ENCODE results near the gene PLXNA4. TPM values are rescaled to one million over a fixed set of nuclear protein-coding genes. Genes with fewer than 3 reads are reported as not detected.

PLXNA4 gene
- total and polyA plus RNA-seq, 2 experiments from 2014 or later, result 7.3 to 33.3 TPM

DNA sequence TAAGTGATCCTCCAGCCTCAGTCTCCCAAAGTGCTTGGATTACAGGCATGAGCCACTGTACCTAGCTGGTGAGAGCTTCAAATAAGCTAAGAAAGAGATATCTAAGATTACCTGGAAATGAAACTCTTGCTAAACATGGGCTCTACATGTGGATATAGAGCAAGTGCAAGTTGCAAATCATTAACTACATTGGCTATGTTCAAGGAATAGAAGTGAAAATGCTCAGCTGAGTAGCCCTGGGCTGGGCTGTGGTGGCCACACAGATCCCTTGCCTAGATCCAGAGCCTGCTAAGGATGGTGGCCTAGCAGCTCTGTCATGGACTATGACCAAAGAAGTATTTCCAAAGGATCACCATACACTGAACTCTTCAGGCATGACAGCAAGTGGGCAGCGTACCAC, 209.3 kb downstream of the PLXNA4 start:
- H3K27ac ChIP-seq, result no peak overlapping the region
- TF ChIP-seq, protein P1, sequence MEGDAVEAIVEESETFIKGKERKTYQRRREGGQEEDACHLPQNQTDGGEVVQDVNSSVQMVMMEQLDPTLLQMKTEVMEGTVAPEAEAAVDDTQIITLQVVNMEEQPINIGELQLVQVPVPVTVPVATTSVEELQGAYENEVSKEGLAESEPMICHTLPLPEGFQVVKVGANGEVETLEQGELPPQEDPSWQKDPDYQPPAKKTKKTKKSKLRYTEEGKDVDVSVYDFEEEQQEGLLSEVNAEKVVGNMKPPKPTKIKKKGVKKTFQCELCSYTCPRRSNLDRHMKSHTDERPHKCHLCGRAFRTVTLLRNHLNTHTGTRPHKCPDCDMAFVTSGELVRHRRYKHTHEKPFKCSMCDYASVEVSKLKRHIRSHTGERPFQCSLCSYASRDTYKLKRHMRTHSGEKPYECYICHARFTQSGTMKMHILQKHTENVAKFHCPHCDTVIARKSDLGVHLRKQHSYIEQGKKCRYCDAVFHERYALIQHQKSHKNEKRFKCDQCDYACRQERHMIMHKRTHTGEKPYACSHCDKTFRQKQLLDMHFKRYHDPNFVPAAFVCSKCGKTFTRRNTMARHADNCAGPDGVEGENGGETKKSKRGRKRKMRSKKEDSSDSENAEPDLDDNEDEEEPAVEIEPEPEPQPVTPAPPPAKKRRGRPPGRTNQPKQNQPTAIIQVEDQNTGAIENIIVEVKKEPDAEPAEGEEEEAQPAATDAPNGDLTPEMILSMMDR (IDR thresholded peaks at IDR 0.05; ENCODE audit: low read depth, low read length), result no peak

DNA sequence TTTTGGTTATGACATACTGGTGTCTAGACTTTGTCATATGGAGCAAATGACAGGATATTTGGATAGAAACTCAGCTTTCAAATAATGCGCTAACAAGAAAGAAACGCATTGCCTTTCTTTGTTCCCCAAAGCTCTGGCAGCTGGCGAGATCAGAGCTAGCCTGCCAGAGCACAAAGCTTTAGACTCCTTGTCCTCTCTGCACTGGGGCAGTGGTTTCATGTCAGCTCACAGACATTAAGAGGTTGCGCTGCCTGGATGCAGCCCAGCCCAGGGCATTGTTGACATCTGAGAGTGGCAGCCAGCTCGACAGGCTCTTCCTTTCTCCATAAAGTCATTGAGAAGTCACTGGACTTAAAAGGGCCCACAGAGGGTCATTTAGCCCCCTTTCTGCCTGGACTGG, 212.0 kb downstream of the PLXNA4 start:
- Histone ChIP-seq H3K27me3 (no peaks in the 10 kb centered on the region), H3K4me3 (no peak overlapping the region), H3K36me3 (no peaks in the 10 kb centered on the region), H3K9me3 (ENCODE audit: low read depth) (no peaks in the 10 kb centered on the region), H3K27ac (no peak overlapping the region), H3K4me1 (ENCODE audit: low read depth) (peaks cover 7% of the 10 kb centered on the region)
- no peak for DNase-seq (ENCODE audit: low read depth in 1 of 2, low spot score in 1 of 2)
- TF ChIP-seq, protein P1 (IDR thresholded peaks at IDR 0.05; ENCODE audit: low read depth, low read length), result no peak

More for the DNA sequence above, 209.3 kb downstream of the PLXNA4 start:
- no peaks in the 10 kb centered on the region for H3K27me3 ChIP-seq
- peaks cover 16% of the 10 kb centered on the region for H3K4me1 ChIP-seq (ENCODE audit: low read depth)
- DNase-seq (ENCODE audit: low read depth in 1 of 2, low spot score in 1 of 2), result no peak
- H3K9me3 ChIP-seq (ENCODE audit: low read depth), result no peaks in the 10 kb centered on the region
- H3K4me3 ChIP-seq, result no peak overlapping the region
- H3K36me3 ChIP-seq, result no peaks in the 10 kb centered on the region

DNA sequence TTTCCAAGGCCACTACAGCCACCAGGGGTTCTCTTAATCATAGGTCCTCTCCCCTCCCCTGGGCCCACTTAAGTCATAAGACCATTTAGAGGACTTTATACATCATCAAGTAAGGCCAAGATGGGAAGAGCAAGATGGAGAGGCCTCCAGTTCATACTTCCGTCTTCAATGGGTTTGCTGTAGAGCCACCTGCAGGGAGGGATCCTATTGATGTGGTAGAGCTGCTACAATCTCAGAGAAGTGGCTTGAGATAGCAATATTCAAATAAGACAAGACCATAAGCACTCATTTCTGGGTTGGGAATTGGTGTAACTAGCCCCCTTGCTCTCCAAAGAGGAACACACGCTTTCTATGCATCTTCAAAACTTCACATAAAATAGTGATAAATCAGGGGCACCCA, 214.2 kb downstream of the PLXNA4 start:
- H3K4me1 ChIP-seq (ENCODE audit: low read depth), result no peaks in the 10 kb centered on the region
- no peaks in the 10 kb centered on the region for H3K9me3 ChIP-seq (ENCODE audit: low read depth)
- H3K36me3 ChIP-seq, result no peaks in the 10 kb centered on the region
- no peak overlapping the region for H3K4me3 ChIP-seq
- no peak for DNase-seq (ENCODE audit: low read depth in 1 of 2, low spot score in 1 of 2)
- no peaks in the 10 kb centered on the region for H3K27me3 ChIP-seq
- H3K27ac ChIP-seq, result no peak overlapping the region
- TF ChIP-seq, protein P1 (IDR thresholded peaks at IDR 0.05; ENCODE audit: low read depth, low read length), result no peak

DNA sequence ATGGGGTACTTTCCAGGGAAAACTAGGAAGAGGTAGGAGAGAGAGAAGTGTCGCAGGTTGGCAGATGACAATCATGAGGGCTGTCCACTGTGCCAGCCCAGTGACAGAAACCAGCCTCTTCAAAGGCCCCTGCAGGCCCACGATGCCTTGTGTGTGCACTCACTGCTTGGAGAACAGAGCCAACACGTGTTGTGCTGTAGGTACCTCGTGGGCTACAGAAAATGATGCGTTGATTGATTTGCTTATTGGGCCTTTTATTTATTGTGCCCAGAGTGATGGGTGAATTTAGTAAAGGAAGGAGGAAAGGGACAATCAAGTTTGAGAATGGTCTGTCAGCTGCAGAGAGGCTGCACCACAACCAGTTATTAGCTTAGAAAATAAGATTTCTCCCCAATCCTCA, 215.1 kb downstream of the PLXNA4 start:
- Histone ChIP-seq H3K36me3 (no peaks in the 10 kb centered on the region), H3K27me3 (peaks cover 7% of the 10 kb centered on the region), H3K4me1 (ENCODE audit: low read depth) (no peaks in the 10 kb centered on the region), H3K4me3 (no peak overlapping the region), H3K9me3 (ENCODE audit: low read depth) (no peaks in the 10 kb centered on the region), H3K27ac (no peak overlapping the region)
- TF ChIP-seq, protein P1 (IDR thresholded peaks at IDR 0.05; ENCODE audit: low read depth, low read length), result no peak
- no peak for DNase-seq (ENCODE audit: low read depth in 1 of 2, low spot score in 1 of 2)

DNA sequence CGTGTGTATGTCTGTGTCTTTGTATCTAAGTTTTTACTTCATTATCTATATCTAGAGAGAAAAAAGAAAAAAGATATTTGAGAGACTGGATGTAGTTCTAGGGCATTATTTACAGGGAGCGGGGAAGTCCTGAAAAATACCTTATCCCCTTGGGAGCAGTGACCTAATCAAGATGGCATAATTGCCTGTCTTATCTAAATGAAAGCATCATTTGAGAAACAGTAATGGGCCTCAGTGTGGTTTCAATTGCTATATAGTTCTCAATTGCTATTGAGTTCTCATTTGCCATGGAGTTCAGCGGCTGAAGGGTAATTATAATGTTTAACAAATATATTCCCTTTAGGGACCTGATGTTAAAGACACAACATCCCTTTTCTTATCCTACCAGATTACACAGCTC, 216.5 kb downstream of the PLXNA4 start:
- Histone ChIP-seq H3K4me1 (ENCODE audit: low read depth) (no peaks in the 10 kb centered on the region), H3K36me3 (no peaks in the 10 kb centered on the region), H3K9me3 (ENCODE audit: low read depth) (no peaks in the 10 kb centered on the region), H3K4me3 (no peak overlapping the region), H3K27ac (no peak overlapping the region), H3K27me3 (peaks cover 10% of the 10 kb centered on the region)
- TF ChIP-seq, protein P1 (IDR thresholded peaks at IDR 0.05; ENCODE audit: low read depth, low read length), result no peak
- DNase-seq (ENCODE audit: low read depth in 1 of 2, low spot score in 1 of 2), result no peak

DNA sequence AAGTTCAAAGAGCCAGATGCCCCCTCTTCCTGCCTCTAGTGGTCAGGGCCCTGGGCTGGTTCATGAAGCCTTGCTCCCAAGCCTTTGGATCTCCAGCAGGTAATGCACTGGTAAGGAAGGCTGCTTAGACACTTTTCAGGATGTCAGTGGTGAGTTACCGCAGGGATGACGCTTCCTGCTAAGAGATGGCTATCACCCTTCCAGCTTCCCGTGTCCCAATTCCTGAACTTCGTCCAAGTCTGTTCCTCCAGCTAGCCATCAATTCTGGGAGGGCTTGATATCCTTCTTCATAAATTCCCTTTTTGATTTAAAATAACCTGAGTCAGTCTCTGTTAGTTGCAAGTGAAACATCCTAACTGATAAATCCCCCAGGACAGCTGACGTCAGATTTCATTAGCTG, 221.2 kb downstream of the PLXNA4 start:
- Histone ChIP-seq H3K27ac (no peak overlapping the region), H3K4me3 (no peak overlapping the region), H3K27me3 (peaks cover 10% of the 10 kb centered on the region), H3K36me3 (no peaks in the 10 kb centered on the region), H3K4me1 (ENCODE audit: low read depth) (no peaks in the 10 kb centered on the region), H3K9me3 (ENCODE audit: low read depth) (no peaks in the 10 kb centered on the region)
- DNase-seq (ENCODE audit: low read depth in 1 of 2, low spot score in 1 of 2), result peak in 1 of 2 donors; percentile 9
- TF ChIP-seq, protein P1 (IDR thresholded peaks at IDR 0.05; ENCODE audit: low read depth, low read length), result no peak
